Measurements from ENCODE around the gene RBFOX1.

DNA sequence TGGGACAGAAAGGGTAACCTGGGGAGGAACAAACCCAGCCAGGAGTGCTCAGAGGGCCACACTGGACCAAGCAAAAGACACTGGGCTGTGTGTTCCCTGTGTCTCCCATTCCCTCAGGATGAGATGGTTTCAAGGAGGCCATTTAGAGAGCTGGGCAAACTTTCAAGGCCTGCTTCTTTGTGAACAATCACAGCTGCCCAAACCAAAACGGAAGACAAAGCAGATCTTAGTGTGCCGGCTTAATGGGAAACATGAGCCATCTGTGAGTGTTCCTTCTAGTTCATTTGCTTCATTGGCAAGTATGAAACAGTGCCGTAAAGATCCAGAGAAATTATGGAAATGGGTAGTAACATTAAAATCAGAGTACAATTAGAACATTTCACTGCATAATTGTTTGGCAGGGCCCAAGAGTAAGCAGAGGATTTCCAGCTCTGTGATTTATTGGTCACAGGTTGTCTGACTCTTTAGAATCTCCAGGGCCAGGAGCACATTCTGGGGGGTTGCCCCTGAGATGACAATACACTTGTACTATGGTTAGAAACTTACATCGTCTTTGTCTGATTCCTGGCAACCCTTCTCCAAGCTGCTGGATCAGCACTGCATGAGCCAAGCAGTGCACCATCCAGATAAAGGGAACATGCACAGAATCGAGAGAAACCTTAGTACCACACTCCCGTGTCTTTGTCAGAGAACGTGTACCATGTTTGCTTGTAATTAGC lies 412.1 kb downstream of the RBFOX1 start:
- TF ChIP-seq, protein P1, sequence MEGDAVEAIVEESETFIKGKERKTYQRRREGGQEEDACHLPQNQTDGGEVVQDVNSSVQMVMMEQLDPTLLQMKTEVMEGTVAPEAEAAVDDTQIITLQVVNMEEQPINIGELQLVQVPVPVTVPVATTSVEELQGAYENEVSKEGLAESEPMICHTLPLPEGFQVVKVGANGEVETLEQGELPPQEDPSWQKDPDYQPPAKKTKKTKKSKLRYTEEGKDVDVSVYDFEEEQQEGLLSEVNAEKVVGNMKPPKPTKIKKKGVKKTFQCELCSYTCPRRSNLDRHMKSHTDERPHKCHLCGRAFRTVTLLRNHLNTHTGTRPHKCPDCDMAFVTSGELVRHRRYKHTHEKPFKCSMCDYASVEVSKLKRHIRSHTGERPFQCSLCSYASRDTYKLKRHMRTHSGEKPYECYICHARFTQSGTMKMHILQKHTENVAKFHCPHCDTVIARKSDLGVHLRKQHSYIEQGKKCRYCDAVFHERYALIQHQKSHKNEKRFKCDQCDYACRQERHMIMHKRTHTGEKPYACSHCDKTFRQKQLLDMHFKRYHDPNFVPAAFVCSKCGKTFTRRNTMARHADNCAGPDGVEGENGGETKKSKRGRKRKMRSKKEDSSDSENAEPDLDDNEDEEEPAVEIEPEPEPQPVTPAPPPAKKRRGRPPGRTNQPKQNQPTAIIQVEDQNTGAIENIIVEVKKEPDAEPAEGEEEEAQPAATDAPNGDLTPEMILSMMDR (IDR thresholded peaks at IDR 0.05): no peak
- no peak for TF ChIP-seq POLR2A (IDR thresholded peaks at IDR 0.05)

Data from heart left ventricle (tissue), 13 donors.